Endothelial cell of umbilical vein (primary cell): ENCODE data around the gene DXO.

Experiments
- EZH2 ChIP-seq: IDR thresholded peaks from 2 replicates; pipeline ENCODE4 v1.6.1; 2012; ENCODE audit warnings: borderline replicate concordance, low read depth, mild to moderate bottlenecking, moderate library complexity, low read length, inconsistent platforms; ENCODE audit not compliant: severe bottlenecking
- FOS ChIP-seq: IDR thresholded peaks from 2 replicates; pipeline ENCODE4 v1.6.1; 2011; ENCODE audit warnings: mild to moderate bottlenecking, low read length, moderate library complexity, borderline replicate concordance; ENCODE audit not compliant: insufficient read depth
- GATA2 ChIP-seq: IDR thresholded peaks from 2 replicates; pipeline ENCODE4 v1.7.0; 2011; ENCODE audit warnings: low read depth, mild to moderate bottlenecking, moderate library complexity, mixed read lengths, low read length; ENCODE audit not compliant: insufficient read length, insufficient read depth
- JUN ChIP-seq: IDR thresholded peaks from 2 replicates; pipeline ENCODE4 v1.6.1; 2011; ENCODE audit warnings: borderline replicate concordance, low read depth; ENCODE audit not compliant: insufficient read length, insufficient read depth
- MAX ChIP-seq: IDR thresholded peaks from 2 replicates; pipeline ENCODE4 v1.6.1; 2011; ENCODE audit not compliant: insufficient read depth, insufficient read length
- MYC ChIP-seq: IDR thresholded peaks from one replicate; pipeline ENCODE4 v1.6.1; 2011; ENCODE audit warnings: mild to moderate bottlenecking, low read depth, low read length
- POLR2A ChIP-seq: IDR thresholded peaks from 2 replicates; pipeline ENCODE4 v1.6.1; 2012; ENCODE audit warnings: low read depth, mild to moderate bottlenecking, control low read depth, low read length
- POLR2AphosphoS5 ChIP-seq: IDR thresholded peaks from 2 replicates; pipeline ENCODE4 v1.6.1; 2012; ENCODE audit warnings: low read depth, mild to moderate bottlenecking, control low read depth, low read length, moderate library complexity; ENCODE audit not compliant: insufficient read depth
- TF ChIP-seq, protein P1 (sequence below), 2 donors: IDR thresholded peaks; 1 replicate in 1 of 2; 2 replicates in 1 of 2; pipeline ENCODE4 v1.5.1; 2011; ENCODE audit warnings: low read length in 2 of 2, mild to moderate bottlenecking in 2 of 2, moderate library complexity in 2 of 2, control low read depth in 1 of 2, inconsistent platforms in 1 of 2, low read depth in 1 of 2; ENCODE audit not compliant: insufficient read depth in 1 of 2; ENCODE audit errors: extremely low read depth in 1 of 2

DNA sequence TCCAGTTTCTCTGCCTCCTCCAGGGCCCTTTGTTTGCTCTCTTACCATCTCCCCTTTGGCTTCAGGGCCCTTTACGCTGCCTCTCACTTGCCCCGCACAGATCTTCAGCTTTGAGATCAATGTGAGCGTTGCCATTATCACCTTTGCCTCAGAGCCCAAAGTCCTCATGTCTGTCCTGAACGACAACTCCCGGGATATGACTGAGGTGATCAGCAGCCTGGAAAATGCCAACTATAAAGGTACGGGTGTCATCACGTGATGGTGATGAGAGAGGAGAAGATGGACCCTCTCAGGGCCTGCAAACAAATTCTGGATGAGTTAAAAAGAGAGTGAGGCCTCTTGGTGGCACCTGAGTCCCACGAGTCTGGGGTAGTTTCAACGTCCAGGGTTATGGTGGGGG, 36.1 kb downstream of the DXO start:
- TF ChIP-seq POLR2AphosphoS5, result no peak
- TF ChIP-seq, protein P1, sequence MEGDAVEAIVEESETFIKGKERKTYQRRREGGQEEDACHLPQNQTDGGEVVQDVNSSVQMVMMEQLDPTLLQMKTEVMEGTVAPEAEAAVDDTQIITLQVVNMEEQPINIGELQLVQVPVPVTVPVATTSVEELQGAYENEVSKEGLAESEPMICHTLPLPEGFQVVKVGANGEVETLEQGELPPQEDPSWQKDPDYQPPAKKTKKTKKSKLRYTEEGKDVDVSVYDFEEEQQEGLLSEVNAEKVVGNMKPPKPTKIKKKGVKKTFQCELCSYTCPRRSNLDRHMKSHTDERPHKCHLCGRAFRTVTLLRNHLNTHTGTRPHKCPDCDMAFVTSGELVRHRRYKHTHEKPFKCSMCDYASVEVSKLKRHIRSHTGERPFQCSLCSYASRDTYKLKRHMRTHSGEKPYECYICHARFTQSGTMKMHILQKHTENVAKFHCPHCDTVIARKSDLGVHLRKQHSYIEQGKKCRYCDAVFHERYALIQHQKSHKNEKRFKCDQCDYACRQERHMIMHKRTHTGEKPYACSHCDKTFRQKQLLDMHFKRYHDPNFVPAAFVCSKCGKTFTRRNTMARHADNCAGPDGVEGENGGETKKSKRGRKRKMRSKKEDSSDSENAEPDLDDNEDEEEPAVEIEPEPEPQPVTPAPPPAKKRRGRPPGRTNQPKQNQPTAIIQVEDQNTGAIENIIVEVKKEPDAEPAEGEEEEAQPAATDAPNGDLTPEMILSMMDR (IDR thresholded peaks at IDR 0.05; ENCODE audit: extremely low read depth in 1 of 2, insufficient read depth in 1 of 2, low read depth in 1 of 2, low read length in 2 of 2), result no peak
- no peak for TF ChIP-seq POLR2A
- TF ChIP-seq MAX, result no peak
- TF ChIP-seq MYC, result no peak
- TF ChIP-seq EZH2, result no peak
- no peak for TF ChIP-seq JUN
- TF ChIP-seq GATA2, result no peak
- TF ChIP-seq FOS, result no peak
